ENCODE data around the gene INSYN2B.
"Not testable (repeated sequence)": the region's sequence is repeated elsewhere in the genome, so short reads cannot be mapped to it uniquely, and the experiment has no call there.

Gene INSYN2B

GRCh38 chr5:169971780-169972179 is 8.5 kb downstream of the INSYN2B start:
- no peak for DNase-seq (ENCODE audit: low read depth in 2 of 2)

DNA sequence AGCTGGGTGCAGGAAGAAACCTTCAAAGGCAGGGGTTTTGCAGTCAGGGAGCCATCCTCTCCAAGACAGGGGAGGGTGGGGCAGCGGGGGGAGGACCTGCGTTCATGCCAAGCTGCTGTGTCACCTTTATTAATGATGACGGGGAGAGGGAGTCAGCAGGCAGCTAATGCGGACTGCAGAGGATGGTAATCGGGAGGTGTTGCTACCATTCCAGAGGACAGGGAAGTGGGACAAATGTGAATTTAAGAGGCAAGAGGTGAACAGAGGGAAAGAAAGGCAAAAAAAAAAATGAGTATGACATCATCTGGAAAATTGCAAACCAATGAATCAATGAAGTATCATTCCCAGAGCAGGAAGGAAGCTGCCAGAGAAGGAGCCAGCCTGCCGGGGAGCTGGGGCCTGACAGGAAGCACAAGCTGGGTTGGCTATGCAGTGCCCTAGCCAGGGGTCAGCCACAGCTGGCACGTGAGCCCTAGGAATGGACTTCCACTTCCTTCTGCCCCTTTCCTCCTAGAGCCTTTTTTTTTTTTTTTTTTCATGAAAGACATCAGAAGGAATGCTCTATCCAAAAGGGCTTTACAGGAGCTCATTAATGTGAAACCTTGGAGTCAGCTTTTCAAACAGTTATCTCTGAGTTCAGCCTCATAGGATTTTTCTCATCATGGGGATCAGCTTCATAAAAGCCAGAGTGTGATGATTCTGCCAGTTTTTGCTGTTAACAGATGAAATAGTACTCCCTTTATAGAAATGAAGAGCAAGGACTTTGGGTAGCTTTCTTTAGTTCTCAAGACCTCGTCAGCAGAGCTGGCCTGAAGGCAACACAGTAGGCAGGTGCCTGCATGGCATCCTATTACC is 9.2 kb downstream of the INSYN2B start:
- no peak for DNase-seq (ENCODE audit: low read depth in 2 of 2)

GRCh38 chr5:169970339-169970738 is 10.0 kb downstream of the INSYN2B start:
- no peak for DNase-seq (ENCODE audit: low read depth in 2 of 2)

GRCh38 chr5:169964246-169964645 is 16.0 kb downstream of the INSYN2B start:
- no peak for DNase-seq (ENCODE audit: low read depth in 2 of 2)

- no peak for DNase-seq (ENCODE audit: low read depth in 2 of 2)
These were observed 19.6 kb downstream of the INSYN2B start for GRCh38 chr5:169960659-169961058.

- DNase-seq (ENCODE audit: low read depth in 2 of 2) = no peak
These were observed 22.0 kb downstream of the INSYN2B start for GRCh38 chr5:169958278-169958677.

- no peak for DNase-seq (ENCODE audit: low read depth in 2 of 2)
These were observed 23.5 kb downstream of the INSYN2B start for GRCh38 chr5:169956756-169957155.

- no peak for DNase-seq (ENCODE audit: low read depth in 2 of 2)
These were observed 24.2 kb downstream of the INSYN2B start for GRCh38 chr5:169956126-169956525.

GRCh38 chr5:169954786-169955185 is 25.5 kb downstream of the INSYN2B start:
- DNase-seq (ENCODE audit: low read depth in 2 of 2) = no peak

DNA sequence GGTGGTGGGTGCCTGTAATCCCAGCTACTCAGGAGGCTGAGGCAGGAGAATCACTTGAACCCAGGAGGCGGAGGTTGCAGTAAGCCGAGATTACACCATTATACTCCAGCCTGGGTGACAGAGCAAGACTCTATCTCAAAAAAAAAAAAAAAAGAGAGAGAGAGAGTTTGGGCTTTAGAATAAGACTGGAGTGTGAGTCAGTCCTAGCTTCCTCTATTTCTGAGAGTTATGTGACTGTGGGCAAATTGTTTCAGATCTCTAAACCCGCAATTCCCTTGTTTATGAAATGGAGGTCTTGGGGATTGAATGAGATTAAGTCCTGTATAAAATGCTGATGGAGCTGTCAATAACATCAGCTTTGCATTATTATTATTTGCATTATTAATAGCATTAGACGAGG is 27.1 kb downstream of the INSYN2B start:
- not testable (repeated sequence) for DNase-seq (ENCODE audit: low read depth in 2 of 2)

GRCh38 chr5:169950333-169950732 is 30.0 kb downstream of the INSYN2B start:
- no peak for DNase-seq (ENCODE audit: low read depth in 2 of 2)

GRCh38 chr5:169946743-169947295 is 33.5 kb downstream of the INSYN2B start:
- no peak for DNase-seq (ENCODE audit: low read depth in 2 of 2)

- DNase-seq (ENCODE audit: low read depth in 2 of 2) = no peak
These were observed 34.4 kb downstream of the INSYN2B start for GRCh38 chr5:169945831-169946261.

DNA sequence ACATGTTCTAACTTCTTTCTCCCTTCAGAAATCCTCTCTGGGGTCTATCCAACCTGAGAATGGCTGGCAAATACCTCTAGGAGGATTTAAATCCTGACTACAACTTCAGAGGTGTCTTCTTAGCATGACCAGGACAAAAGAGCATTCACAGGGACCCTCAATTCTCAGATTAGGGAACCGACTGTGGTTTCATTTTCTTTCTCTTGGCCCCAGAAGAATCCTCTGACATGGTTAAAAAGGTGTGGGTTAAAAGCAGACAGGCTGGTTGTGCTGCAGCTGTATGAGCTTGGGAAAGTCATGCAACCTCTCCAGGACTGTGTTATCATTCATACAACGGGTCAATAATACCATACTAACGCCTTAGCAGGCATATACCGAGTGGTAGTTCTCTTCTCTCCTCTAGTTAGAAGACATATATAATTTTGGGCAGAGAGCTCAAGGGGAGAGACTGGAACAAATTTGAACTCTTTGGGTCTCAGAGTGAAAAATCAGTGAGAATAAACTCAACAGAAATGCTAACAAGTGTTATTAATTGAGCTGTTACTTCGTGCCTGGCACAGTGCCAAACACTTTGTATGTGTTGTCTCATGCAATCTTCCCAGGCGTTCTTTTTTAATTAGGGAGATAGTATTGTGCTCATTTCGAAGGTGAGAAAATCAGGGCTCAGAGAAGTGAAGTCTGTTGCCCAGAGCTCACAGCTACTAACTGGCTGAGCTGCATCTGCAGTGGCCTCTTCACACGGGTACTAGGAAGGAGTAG is 35.2 kb downstream of the INSYN2B start:
- no peak for DNase-seq (ENCODE audit: low read depth in 2 of 2)

DNA sequence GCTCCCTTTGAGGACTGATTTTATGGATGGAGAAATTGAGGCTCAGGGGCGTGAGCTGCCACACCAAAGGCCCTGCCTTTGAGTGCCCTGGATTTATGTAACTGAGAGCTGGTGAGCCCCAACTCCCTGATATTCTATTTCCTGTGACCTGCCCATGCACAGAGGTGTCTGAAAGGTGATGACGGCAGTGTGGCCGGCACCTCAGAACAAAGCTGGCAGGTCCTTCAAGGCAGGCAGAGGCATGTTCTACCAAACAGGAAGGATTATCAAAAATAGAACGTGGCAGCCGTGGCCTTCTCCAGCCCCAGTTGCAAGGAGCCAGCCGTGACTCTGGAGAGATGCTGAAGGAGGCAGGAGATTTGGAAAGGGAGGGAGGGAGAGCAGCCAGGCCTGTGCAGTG is 36.2 kb downstream of the INSYN2B start:
- no peak for DNase-seq (ENCODE audit: low read depth in 2 of 2)

DNA sequence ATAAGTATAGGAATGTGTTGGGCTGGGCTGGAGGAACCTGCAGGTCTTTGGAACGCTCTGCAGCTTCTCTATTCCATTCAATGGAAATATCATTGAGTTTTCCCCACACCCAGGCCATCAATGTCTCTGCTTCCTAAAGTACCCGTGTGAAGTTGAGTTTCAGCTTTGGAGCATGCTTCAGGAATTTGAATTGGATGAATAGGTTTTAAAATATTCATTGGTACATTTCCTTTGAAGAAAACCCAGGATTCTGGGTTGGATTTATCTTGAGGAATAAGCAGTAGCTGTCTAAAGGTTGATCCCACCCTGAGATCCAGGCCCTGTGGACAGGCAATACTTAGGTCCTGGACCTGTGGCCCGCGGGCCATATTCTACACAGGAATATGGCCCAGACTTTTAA is 37.3 kb downstream of the INSYN2B start:
- DNase-seq (ENCODE audit: low read depth in 2 of 2) = no peak

DNA sequence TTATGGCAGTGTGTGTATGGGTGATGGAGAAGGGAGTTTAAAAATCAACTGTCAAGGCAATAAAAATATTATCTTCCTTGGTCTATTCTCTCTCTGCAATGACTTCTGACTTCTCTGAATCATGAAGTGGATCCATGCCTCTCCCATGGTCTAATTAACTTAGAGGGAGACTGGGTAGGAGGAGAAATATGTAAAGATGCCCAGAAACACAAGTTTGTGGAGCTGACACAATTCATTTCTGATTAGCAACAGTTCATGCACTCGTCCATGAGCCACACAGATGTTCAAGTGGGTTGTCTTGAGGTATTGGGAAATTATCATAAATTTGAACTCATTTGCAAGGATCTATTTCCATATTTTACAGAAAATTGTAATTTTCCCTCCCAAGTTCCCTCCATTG is 38.1 kb downstream of the INSYN2B start:
- no peak for DNase-seq (ENCODE audit: low read depth in 2 of 2)

DNA sequence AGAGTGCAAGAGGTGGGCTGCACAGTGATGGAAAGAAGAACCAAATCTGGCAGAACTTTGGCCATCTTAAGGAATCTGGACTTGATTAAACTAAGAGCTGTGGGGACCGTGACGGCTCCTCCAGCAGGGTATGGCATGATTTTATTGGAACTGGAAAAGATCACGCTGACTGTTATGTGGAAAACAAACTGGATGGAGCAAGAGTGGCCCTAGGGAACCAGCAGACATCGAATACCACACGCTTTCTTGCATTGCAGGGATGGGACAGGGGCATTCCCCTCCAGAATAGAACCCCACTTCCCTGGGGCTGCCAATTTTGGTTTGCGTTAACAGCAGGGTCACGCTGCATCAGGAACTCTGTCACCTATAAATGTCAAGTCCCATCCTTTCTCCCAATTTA is 38.8 kb downstream of the INSYN2B start:
- no peak for DNase-seq (ENCODE audit: low read depth in 2 of 2)

DNA sequence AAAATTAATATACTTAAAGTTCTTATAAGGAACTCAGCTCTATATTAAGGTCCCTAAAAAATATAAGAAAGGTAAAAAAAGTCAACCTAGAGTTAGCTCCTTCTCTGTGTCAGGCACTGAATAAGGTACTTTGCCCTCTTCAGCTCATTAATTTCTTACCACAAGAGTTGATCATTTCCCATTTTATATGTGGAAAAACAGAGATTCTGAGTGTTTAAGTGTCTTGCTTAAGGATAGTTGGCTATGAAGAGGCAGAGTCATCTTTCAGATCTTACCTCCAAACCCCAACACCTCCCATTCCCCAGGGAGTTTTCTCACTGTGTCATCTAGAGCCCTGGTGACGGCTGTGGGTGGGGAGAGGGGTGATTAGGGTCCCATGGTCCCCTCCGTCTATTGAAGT is 40.6 kb downstream of the INSYN2B start:
- no peak for DNase-seq (ENCODE audit: low read depth in 2 of 2)

GRCh38 chr5:169938439-169938838 is 41.9 kb downstream of the INSYN2B start:
- DNase-seq (ENCODE audit: low read depth in 2 of 2) = no peak

- DNase-seq (ENCODE audit: low read depth in 2 of 2) = no peak
These were observed 44.5 kb downstream of the INSYN2B start for GRCh38 chr5:169935762-169936161.

DNA sequence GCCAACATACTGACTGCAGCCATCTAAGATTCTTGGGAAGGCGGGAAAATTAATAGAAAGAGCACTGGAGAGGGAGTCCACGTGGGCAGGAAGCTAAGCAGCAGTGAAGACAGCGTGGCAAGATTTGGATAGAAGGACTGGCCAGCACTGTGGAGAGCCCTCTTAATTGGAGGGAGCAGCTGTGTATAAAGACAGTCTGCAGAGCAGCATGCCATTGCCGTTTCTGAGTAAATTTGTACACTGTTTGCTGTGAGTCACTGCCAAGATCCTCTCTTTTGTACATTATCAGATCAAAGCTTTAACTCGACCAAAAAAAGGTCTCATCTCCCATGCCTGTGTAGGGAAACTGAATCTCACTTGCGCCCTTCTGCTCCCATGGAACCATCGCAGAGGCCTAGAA is 45.3 kb downstream of the INSYN2B start:
- DNase-seq (ENCODE audit: low read depth in 2 of 2) = no peak

DNA sequence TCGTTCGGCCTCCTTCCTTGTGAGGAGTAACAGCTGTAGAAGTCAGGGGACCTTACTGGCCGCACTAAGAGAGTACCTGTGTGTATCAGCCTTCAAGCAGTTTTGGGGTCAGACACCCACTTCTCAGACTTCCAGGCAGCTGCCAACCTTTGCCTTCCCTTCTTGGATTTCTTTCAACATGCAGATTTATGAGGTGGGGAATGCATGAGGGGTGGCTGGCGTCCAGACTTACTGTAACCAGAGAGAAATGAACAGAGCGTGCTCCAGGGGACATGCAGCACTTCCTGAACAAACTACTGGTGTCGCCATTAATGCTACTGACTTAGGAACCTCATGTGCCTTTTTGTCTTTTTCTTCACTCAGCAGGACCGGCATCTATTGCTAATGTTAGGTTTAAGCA is 46.7 kb downstream of the INSYN2B start:
- no peak for DNase-seq (ENCODE audit: low read depth in 2 of 2)

Data from activated CD4-positive, alpha-beta T cell treated with anti-CD3 and anti-CD28 coated beads for 24 hours (primary cell).